Fibroblast of skin of left quadriceps (primary cell): Measurements from ENCODE around the gene NIPAL3.
"Not testable (repeated sequence)": the region's sequence is repeated elsewhere in the genome, so short reads cannot be mapped to it uniquely, and the experiment has no call there.

Experiments
- DNase-seq, 2 experiments: peaks; one replicate each; pipeline ENCODE4 v3.0.0-alpha.2; 2013; ENCODE audit warnings: low read depth in 2 of 2

Gene NIPAL3

DNA sequence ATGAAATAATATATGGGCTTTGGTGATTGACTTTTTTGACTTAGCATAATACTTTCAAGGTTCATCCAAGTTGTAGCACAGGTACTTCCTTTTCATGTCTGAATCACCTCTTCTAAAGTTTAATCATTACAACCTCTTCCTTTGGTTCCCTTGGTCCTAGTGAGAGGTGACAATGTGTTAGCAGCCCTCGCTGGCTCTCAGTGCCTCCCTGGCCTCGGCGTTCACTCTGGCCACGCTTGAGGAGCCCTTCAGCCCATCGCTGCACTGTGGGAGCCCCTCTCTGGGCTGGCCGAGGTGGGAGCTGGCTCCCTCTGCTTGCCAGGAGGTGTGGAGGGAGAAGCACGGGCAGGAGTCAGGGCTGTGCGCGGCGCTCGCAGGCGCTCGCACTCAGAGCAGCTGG is 74.1 kb downstream of the NIPAL3 start:
- DNase-seq, result no peak

DNA sequence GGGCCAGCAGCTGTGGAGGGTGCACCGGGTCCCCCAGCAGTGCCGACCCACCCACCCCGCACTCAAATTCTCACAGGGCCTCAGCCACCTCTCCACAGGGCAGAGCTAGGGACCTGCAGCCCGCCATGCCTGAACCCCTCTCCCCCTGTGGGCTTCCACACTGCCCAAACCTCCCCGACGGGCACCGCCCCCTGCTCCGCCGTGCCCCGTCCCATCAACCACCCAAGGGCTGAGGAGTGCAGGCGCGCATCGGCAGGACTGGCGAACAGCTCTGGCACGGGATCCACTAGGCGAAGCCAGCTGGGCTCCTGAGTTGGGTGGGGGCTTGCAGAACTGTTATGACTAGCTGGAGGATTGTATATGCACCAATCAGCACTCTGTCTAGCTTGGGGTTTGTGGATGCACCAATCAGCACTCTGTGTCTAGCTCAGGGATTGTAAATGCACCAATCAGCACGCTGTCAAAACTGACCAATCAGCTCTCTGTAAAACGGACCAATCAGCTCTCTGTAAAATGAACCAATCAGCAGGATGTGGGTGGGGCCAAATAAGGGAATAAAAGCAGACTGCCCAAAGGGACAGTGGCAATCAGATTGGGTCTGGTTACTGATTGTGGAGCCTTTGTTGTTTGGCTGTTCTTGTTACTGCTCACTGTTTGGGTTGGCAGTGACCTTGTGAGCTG is 74.6 kb downstream of the NIPAL3 start:
- no peak for DNase-seq

- no peak for DNase-seq
Measured at GRCh38 chr1:24491577-24492360, 76.2 kb downstream of the NIPAL3 start.

- DNase-seq, result not testable (repeated sequence)
Measured at GRCh38 chr1:24492935-24493334, 77.3 kb downstream of the NIPAL3 start.

- DNase-seq, result no peak
Measured at GRCh38 chr1:24493785-24494184, 78.2 kb downstream of the NIPAL3 start.

- no peak for DNase-seq
Measured at GRCh38 chr1:24498589-24498988, 83.0 kb downstream of the NIPAL3 start.

GRCh38 chr1:24500448-24501048 is 84.9 kb downstream of the NIPAL3 start:
- no peak for DNase-seq

DNA sequence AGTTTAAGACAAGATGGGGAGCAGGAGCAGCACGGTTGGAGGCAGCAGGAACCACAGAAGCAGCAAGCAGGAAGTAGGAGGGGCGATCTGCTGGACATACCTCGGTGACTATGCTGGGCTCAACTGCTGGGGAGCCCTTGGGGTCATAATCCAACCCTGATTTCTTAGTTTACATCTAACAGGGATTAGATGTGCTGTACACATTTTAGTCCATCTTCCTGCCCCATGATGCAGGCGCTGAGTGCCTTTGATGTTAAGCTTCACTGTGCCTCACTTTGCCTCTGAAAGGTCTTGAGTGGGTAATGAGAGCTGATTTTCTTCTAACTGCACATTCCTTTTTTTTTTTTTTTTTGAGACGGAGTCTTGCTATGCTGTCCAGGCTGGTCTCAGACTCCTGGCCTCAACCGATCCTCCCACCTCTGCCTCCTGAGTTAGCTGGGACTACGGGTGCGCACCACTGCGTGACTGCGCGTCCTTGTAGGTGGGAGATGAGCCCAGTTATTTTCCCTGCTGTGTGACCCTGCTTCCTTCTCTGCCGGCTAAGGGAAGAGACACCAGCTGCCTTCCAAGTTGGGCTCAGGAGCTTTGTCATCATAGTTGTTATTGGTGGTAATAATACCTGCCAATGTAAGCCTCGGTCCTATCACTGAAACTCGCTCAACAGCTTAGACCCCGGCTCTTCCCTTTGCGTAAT is 85.9 kb downstream of the NIPAL3 start:
- no peak for DNase-seq

- peak; percentile 10 to 16 for DNase-seq
Measured at GRCh38 chr1:24502065-24502708, 86.6 kb downstream of the NIPAL3 start.

DNA sequence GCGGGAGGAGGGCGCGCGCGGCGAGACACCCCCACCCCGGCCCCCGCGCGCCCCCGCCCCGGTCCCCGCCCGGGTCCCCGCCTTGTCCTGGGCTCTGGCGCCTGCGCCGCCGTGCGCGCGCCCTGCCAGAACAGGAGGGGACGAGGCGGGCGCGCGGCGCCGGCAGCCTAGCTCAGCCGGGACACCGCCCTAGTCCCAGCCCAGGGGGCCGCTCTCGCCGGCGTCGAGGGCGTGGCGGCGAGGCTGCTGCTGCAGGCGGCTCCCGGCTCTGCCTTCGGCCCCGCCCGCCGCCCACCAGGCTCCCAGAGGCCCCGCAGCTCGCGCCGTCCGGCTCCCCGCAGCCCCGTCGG is 87.1 kb downstream of the NIPAL3 start, which contains the start of gene RCAN3:
Gene RCAN3, plus strand, starts transcription at position 128 of the 350 bp plus-strand sequence. CDS start 11,537 bp downstream, outside the sequence.
- DNase-seq, result peak; percentile 55 to 57

DNA sequence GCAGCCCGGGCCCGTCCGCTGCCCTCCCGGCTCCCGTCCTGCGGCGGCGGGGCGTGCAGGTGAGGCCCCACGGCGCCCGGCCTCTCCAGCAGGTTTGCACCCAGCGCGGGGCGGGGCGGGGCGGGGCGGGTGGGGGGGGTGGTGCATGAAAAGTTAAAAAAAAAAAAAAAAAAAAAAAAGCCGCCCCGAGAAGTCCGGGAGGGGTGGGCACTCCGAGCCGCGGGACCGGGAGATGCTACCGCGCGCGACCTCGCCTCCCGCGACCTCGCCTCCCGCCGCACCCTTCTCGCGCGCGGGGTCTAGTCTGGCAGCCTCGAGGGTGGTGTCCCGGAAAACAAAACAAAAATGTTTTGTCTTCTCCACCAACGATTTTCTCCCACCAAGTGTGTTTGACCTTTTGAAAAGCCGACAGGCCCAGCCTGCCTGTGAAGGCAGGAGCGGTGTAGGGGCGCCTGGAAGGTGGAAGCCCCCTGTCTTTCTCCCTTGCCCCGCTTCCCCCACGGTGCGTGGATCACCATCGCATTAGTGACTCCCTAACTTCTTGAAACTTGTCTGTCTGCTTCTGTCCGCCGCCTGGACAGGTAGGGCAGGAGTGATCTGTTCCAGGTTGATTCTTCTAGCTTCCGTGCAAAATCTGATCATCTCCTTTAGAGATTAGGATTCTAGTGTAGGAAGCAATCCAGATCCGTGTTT is 87.6 kb downstream of the NIPAL3 start:
- no peak for DNase-seq

- DNase-seq, result no peak
Measured at GRCh38 chr1:24503870-24504523, 88.4 kb downstream of the NIPAL3 start.

DNA sequence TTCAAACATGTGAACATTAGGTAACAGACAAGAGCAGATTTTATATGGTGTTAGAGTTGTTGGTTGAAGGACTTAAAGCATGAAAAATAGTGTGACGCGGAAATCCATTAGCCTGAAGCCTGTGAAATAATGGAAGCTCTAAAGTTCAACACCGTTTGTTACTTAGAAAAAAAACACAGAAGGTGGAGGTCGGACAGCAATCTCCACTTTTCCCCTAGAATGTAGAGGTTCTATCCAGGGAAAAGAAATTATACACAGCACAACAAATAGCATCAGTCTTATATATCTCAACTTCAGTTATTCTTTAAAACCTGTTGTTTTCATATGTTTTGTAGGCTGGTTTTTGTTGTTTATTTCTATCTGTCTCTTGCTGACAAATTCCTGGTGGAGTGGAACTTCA is 89.0 kb downstream of the NIPAL3 start:
- DNase-seq, result no peak

- no peak for DNase-seq
Measured at GRCh38 chr1:24505816-24506215, 90.2 kb downstream of the NIPAL3 start.

DNA sequence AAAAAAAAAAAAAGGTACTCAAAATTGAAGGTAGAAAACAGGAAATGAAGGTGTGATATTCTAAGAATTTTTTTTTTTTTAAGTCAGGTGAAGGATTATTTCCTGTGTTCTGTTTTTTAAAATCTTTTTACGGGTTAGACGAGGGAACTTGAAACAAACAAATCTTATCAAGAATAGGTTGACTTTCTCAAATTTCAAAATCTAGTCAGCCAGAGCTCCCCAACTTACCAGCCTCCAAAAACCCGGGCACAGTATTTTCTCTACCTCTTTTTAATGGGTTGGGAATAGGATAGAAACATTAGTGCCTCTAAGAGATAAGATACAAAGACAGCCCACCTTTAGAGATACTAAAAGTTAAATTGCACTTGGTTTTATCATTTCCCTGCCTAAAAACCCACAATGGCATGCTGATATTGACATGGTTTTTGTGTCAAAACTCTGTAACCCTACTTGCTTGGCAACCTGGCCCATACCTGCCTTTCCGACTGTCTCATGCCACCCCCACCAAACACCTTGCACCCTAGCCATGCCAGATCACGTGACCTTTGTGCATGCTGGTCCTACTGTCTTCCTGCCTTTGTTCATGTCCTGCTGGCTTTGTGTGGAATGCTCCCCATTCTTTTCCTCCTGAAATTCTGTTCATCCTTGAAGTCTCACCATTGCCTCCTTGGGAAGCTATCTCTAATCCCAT is 91.2 kb downstream of the NIPAL3 start:
- no peak for DNase-seq

DNA sequence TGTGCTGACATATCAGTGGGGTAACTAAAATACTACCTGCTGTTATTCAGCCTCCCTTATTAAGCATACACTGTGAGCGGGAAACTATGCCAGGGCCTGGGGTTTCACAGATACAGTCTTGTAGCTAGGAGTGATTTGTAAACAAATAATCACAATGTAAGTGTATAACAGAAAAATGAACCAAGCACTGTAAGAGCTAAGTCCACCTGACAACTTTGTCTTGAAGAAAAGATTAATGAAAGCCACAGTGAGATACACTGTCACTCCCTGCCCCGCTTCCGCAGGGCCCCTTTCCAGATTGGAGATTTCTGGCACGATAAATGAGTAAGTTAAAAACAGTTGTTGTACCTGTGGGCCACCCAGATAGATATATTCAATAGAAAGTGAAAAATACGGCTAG is 91.8 kb downstream of the NIPAL3 start:
- no peak for DNase-seq

GRCh38 chr1:24508911-24509310 is 93.3 kb downstream of the NIPAL3 start:
- no peak for DNase-seq

DNA sequence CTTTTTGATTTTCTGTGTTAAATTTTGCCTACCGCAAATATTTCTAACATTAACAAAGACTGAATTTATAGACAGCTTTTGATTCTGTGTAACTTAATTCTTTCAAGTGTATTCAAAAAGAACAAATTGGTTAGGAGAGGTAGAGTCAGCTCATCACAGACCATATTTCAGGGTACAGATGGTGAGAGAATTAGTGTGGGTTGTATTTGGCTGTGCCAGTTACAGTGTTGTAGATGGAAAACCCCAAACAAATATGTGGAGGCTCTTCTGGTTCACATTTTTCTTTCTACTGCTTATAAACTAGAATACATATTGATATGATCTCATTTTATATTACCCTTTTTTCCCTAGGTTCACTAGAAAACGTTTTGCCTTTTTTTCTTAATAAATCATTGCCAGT is 98.1 kb downstream of the NIPAL3 start:
- DNase-seq, result no peak

DNA sequence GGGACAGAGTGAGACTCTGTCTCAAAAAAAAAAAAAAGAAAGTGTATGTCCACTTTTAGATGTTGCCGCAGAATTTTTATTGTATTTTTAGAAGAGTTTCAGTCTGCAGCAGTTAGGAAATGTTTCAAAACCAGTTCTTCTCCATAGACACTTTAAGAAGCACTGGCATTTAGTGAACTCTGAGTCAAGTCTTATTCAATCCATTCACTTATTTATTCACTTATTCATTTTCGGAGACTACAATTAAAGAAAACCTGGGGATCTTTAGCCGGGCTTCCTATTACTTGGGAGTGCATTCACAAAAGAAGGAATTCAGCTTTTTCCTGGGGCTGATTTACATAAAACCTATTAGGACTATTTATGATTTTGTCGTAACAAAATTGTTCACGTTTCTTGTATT is 99.3 kb downstream of the NIPAL3 start:
- DNase-seq, result no peak

DNA sequence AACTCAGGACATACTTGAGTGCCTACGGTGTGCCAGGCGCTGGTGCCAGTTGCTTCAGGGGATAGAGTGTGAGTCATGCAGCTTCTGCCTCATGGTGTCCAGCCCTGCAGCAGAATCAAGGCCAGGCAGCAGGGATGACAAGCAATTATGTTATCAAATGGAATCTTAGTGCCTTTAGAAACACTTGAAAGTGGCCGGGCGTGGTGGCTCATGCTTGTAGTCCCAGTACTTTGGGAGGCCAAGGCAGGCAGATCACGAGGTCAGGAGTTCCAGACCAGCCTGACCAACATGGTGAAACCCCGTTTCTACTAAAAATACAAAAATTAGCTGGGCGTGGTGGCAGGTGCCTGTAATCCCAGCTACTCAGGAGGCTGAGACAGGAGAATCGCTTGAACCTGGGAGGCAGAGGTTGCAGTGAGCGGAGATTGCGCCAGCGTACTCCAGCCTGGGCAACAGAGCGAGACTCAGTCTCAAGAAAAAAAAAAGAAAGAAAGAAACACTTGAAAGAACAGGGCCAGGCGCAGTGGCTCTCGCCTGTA is 100.1 kb downstream of the NIPAL3 start:
- DNase-seq, result not testable (repeated sequence)
